Thyroid gland (tissue), 4 donors: ENCODE data around the gene HMGB1. TPM values are rescaled to one million over a fixed set of nuclear protein-coding genes. Genes with fewer than 3 reads are reported as not detected.

Experiments
- DNase-seq, 2 donors: peaks; one replicate each; pipeline ENCODE4 v3.0.0-alpha.2; 2019
- H3K27ac ChIP-seq, 3 donors: fragments of 200-600 bp; sonication (generic); 1 replicate in 2 of 3; 2 replicates in 1 of 3; pipeline ENCODE4 v1.5.1; 2016 to 2019; ENCODE audit warnings: mild to moderate bottlenecking in 1 of 3, moderate library complexity in 1 of 3
- H3K27me3 ChIP-seq: fragments of 200-600 bp; sonication (generic); one replicate; pipeline ENCODE4 v1.5.1; 2019
- H3K36me3 ChIP-seq, 2 donors: fragments of 200-600 bp; sonication (generic); one replicate each; pipeline ENCODE4 v1.5.1; 2016 to 2019
- H3K4me1 ChIP-seq, 2 donors: fragments of 200-600 bp; sonication (generic); one replicate each; pipeline ENCODE4 v1.5.1; 2017 to 2019
- H3K4me3 ChIP-seq, 3 donors: fragments of 200-600 bp; sonication (generic); replicated peaks in 1 of 3; 1 replicate in 2 of 3; 2 replicates in 1 of 3; pipeline ENCODE4 v1.5.1; 2016; ENCODE audit warnings: mild to moderate bottlenecking in 1 of 3
- H3K9me3 ChIP-seq: fragments of 200-600 bp; sonication (generic); one replicate; pipeline ENCODE4 v1.5.1; 2017
- CTCF ChIP-seq, 6 experiments: fragments of 200-600 bp in 3 of 6; fragments of 450-650 bp in 3 of 6; sonication (generic) in 3 of 6; IDR thresholded peaks; one replicate each; pipeline ENCODE4 v1.5.1; 2016 to 2019; ENCODE audit warnings: antibody characterized with exemption in 6 of 6, mild to moderate bottlenecking in 2 of 6, inconsistent platforms in 1 of 6, moderate library complexity in 1 of 6
- POLR2A ChIP-seq, 2 donors: fragments of 450-650 bp; IDR thresholded peaks; one replicate each; pipeline ENCODE4 v1.6.1; 2017; ENCODE audit warnings: antibody characterized with exemption in 2 of 2, mild to moderate bottlenecking in 2 of 2, moderate library complexity in 1 of 2
- WGBS, 2 donors: methylation state at CpG; one replicate each; pipeline ENCODE4 v1.1.5; 2017; 5-methylcytosine and 5-hydroxymethylcytosine counted together
- intact Hi-C: fragments of 100-400 bp; cut with DNase I; formaldehyde crosslinking; loops from one replicate; pipeline ENCODE4 v1.15.1; 2023
- total RNA-seq, 4 donors: library from RNA; depleted of rRNA; stranded (reverse); fragments of >200 nt; gene quantifications; one replicate each; pipeline ENCODE4 v1.2.3, GENCODE V29; 2016

The HMGB1 gene
- total RNA-seq, 4 donors from 2014 or later, result 255 to 467 (median 327) TPM

- no peak overlapping the region for H3K27ac ChIP-seq
These were observed 55.0 kb downstream of the HMGB1 start for GRCh38 chr13:30410705-30411125.

DNA sequence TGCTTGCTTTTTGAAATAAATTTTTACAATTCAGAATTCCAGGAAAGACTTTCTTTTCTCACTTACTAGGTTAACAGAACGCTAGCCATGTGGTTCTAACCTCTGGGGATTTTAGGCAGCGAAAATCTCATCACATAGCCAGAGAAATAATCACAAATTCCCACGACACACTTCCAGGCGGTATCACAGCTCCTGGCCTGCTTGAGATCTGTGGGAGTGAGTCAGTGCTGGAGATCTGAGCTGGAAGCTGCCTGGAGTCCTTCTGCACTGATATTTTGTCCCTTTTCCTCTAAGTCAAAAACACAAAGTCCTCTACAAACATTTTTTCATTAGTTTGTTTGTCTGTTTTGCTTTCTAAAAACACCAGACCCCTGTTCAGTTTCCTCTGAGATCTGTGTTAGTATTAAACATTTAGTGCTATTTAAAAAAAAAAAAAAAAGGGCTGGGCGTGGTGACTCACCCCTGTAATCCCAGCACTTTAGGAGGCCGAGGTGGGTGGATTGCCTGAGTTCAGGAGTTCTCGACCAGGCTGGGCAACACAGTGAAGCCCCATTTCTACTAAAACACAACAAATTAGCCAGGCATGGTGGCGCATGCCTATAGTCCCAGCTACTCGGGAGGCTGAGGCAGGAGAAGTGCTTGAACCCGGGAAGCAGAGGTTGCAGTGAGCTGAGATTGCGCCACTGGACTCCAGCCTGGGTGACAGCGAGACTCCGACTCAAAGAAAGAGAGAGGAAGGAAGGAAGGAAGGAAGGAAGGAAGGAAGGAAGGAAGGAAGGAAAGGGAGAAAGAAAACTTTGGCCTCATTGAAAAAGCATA, 55.6 kb downstream of the HMGB1 start:
- TF ChIP-seq POLR2A (IDR thresholded peaks at IDR 0.05), result no peak
- no peak for TF ChIP-seq CTCF (IDR thresholded peaks at IDR 0.05)
- Histone ChIP-seq H3K4me3 (no peak overlapping the region), H3K9me3 (no peaks in the 10 kb centered on the region), H3K27ac (no peak overlapping the region), H3K4me1 (peaks cover 3 to 12% of the 10 kb centered on the region in 2 donors), H3K27me3 (no peaks in the 10 kb centered on the region), H3K36me3 (no peaks in the 10 kb centered on the region)
- DNase-seq, result no peak
- intact Hi-C loops, result loop anchor here (10.0 kb wide), 1 partner anchor 45 kb away; no protein-coding TSS in a partner anchor
- WGBS, 2 donors, result 84 to 89% methylated on average over 13 of the region's 13 CpGs

More at GRCh38 chr13:30410705-30411125, 55.0 kb downstream of the HMGB1 start:
- Histone ChIP-seq H3K4me3 (no peak overlapping the region), H3K4me1 (peaks cover 3 to 12% of the 10 kb centered on the region in 2 donors), H3K27me3 (no peaks in the 10 kb centered on the region), H3K36me3 (no peaks in the 10 kb centered on the region), H3K9me3 (no peaks in the 10 kb centered on the region)
- 94 to 97% methylated on average over 2 of the region's 2 CpGs for WGBS, 2 donors
- no peak for TF ChIP-seq POLR2A (IDR thresholded peaks at IDR 0.05)
- no peak for TF ChIP-seq CTCF (IDR thresholded peaks at IDR 0.05)
- intact Hi-C loops, result no loop called here
- no peak for DNase-seq

GRCh38 chr13:30408319-30409101, 57.2 kb downstream of the HMGB1 start:
- Histone ChIP-seq H3K9me3 (no peaks in the 10 kb centered on the region), H3K27me3 (no peaks in the 10 kb centered on the region), H3K36me3 (no peaks in the 10 kb centered on the region), H3K4me1 (peaks cover 3 to 20% of the 10 kb centered on the region in 2 donors), H3K4me3 (peak overlapping the region in 1 of 3 donors; percentile 13), H3K27ac (peak overlapping the region; percentile 57 to 69 (median 61))
- 23 to 61% methylated on average over 12 to 35 of the region's 51 CpGs for WGBS, 2 donors
- intact Hi-C loops, result loop anchor here (10.0 kb wide), 1 partner anchor 46 kb away; no protein-coding TSS in a partner anchor
- DNase-seq, result peak; percentile 95 to 96
- TF ChIP-seq CTCF (IDR thresholded peaks at IDR 0.05) (peak; percentile 49 to 97 (median 78)), POLR2A (IDR thresholded peaks at IDR 0.05) (peak in 1 of 2 donors; percentile 31)

DNA sequence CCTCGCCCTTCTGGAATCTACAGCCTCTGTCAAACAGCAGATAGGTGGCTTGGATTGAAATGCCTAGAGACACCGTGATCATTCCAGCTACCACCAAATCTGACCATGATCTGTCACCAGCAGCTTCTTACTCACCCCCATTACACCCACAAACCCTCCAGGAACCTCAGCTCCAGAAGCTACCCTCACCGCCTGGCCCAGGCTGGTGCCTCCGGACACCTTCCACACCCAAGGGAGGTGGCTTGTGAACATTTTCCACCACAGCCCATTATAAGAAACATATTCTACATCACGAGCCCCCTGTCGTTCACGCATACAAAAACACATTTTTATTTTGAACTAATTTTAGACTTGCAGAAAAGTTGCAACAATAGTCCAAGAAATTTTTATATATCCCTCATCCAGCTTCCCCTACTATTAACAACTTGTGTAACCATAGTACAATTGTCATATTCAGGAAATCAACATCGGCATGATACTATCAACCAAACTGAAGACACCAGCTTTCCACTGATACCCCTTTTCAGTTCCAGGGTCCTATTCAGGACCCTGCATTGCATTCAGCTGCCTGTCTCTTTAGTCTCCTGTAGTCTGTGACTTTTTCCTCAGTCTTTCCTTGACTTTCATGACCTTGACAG, 58.8 kb downstream of the HMGB1 start:
- Histone ChIP-seq H3K4me1 (peaks cover 3 to 20% of the 10 kb centered on the region in 2 donors), H3K4me3 (no peak overlapping the region), H3K9me3 (no peaks in the 10 kb centered on the region), H3K36me3 (no peaks in the 10 kb centered on the region), H3K27me3 (no peaks in the 10 kb centered on the region), H3K27ac (no peak overlapping the region)
- intact Hi-C loops, result loop anchor here (10.0 kb wide), 1 partner anchor 48 kb away; no protein-coding TSS in a partner anchor
- no peak for TF ChIP-seq CTCF (IDR thresholded peaks at IDR 0.05)
- TF ChIP-seq POLR2A (IDR thresholded peaks at IDR 0.05), result no peak
- WGBS, 2 donors, result 90 to 96% methylated on average over 8 of the region's 8 CpGs
- no peak for DNase-seq

Other genes starting within 250 kb of the HMGB1 start
- gene KATNAL1, start 158.4 kb downstream of the HMGB1 start, total RNA-seq, result 10 to 100 TPM in 1 of 4 donors, 1 to 10 TPM in 3; 8.0 to 25.7 (median 9.5) TPM
- not detected for gene UBE2L5, start 43.4 kb downstream of the HMGB1 start, total RNA-seq
- gene USPL1, start 152.0 kb upstream of the HMGB1 start, total RNA-seq, result 10 to 100 TPM; 23.6 to 31.0 (median 27.5) TPM